DMS114 treated with DMSO at 0.1 percent for 48 hours (cell line): ENCODE results near the gene CALML6.

Source experiments
- DNase-seq: peaks from one replicate; lab custom pipeline; 2025; ENCODE audit not compliant: unreplicated experiment; lab: John Stamatoyannopoulos, UW

Gene CALML6

DNA sequence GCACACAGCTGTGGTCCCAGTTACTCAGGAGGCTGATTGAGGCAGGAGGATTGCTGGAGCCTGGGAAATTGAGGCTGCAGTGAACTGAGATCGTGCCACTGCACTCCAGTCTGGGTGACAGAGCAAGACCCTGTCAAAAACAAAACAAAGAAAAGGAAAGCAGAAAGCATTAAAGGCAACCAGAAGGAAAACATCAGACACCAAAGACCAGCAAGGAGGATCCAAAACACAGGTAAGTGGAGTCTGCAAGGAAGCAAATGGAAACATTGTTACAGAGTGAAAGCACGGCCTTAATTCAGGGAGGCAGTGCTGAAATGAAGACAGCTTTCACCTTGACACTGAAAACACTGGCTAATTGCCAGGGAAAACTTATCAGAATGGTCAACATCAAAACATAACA is 47.7 kb downstream of the CALML6 start:
- no peak for DNase-seq

DNA sequence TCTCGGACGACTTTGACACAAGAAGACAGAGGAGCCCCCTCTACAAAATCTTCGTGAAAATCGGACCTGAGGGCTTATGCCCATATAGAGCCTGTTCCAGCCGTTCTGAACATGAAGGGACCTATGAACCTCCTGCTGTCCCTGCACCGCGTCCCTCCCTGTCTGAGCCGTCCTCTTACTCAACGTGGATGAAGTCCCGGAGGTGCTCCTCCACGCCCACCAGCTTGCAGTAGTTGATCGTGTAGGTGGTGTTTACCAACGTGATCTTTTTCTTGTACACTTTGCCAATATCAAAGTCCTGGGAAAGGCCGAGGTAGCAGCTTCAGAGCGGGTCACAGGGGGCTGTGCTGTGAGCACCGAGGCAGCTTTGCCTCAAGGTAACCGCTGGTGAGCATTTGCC is 48.5 kb downstream of the CALML6 start:
- no peak for DNase-seq

- no peak for DNase-seq
Observed at GRCh38 chr1:1964811-1965210, 49.8 kb downstream of the CALML6 start.

GRCh38 chr1:1965546-1965945 is 50.5 kb downstream of the CALML6 start:
- no peak for DNase-seq

DNA sequence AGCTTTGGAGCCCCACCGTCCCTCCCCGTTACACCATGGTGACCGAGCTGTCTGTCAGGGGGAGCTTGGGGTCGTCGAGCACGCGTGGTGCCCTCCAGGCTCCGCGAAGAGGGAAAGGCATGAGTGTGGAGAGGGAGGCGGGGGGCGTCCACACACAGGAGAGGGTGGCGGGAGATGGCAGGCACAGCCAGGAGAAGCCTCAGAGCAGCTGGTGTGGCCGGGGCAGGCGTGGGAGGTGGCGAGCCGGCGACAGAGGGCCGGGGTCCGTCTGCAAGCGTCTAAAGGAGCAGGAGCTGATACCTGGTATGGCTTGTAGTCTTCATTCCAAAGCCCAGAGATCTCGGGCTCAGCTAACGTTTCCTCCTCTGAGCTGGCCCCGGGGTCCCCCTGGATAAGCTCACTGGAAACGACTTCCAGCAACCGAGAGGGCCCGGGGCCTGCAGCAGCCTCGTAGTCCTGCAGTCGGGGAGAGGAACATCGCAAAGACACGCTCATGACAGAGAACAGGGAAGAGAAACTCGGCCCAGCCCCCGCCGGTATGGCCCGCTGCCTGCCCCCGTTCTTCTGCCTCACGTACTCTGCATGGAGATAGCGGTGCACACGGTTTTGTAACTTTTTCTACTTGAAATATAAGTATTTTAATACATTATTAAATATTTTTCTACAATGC is 51.1 kb downstream of the CALML6 start:
- no peak for DNase-seq
